ENCODE results near the gene NCOA6.

The NCOA6 gene

GRCh38 chr20:34772437-34772836 is 53.0 kb downstream of the NCOA6 start:
- H3K18ac ChIP-seq (ENCODE audit: low read length): no peak overlapping the region
- H3K4me3 ChIP-seq (ENCODE audit: low read length in 2 of 2): no peak overlapping the region
- H4K8ac ChIP-seq (ENCODE audit: low read depth, low read length): no peak overlapping the region
- no peaks in the 10 kb centered on the region for H3K9me3 ChIP-seq (replicated peaks in 1 of 2; ENCODE audit: control insufficient read depth in 2 of 2, insufficient read depth in 1 of 2, low read depth in 1 of 2, low read length in 2 of 2)
- H2BK15ac ChIP-seq (ENCODE audit: low read length): no peak overlapping the region
- no peak overlapping the region for H2BK120ac ChIP-seq (ENCODE audit: low read depth, low read length)
- H3K23ac ChIP-seq (ENCODE audit: low read depth, low read length, poor library complexity): no peak overlapping the region
- WGBS, 2 donors (ENCODE audit: extremely low coverage in 2 of 2, insufficient read length in 2 of 2, insufficient replicate concordance in 1 of 2): no CpG with 5 or more reads among the region's 3 CpGs
- H3K4me2 ChIP-seq (ENCODE audit: insufficient read depth, low read length, poor library complexity, severe bottlenecking): no peak overlapping the region
- H2AK5ac ChIP-seq (ENCODE audit: low read depth, low read length): no peak overlapping the region
- peaks cover 0 to 2% (median 0%) of the 10 kb centered on the region in 3 experiments for H3K27me3 ChIP-seq (ENCODE audit: control insufficient read depth in 3 of 3, insufficient read depth in 3 of 3, low read depth in 1 of 3, low read length in 3 of 3)
- H2BK5ac ChIP-seq (ENCODE audit: low read length): no peak overlapping the region
- no peak overlapping the region for H2AFZ ChIP-seq (ENCODE audit: low read length)
- H3K9ac ChIP-seq (ENCODE audit: low read depth, low read length, poor library complexity): no peak overlapping the region
- H3K4me1 ChIP-seq (ENCODE audit: control insufficient read depth in 2 of 2, insufficient read depth in 1 of 2, low read depth in 1 of 2, low read length in 2 of 2): no peaks in the 10 kb centered on the region
- peaks cover 17 to 79% of the 10 kb centered on the region in 2 donors for H3K36me3 ChIP-seq (replicated peaks in 1 of 2; ENCODE audit: control insufficient read depth in 2 of 2, insufficient read depth in 2 of 2, low read length in 2 of 2)
- H3K14ac ChIP-seq (ENCODE audit: low read length): no peak overlapping the region
- no peak overlapping the region for H3K4ac ChIP-seq (ENCODE audit: low read length)
- H2BK12ac ChIP-seq (ENCODE audit: low read length): no peak overlapping the region
- no peak for DNase-seq (ENCODE audit: low spot score)
- H3K27ac ChIP-seq (replicated peaks; ENCODE audit: low read length): no peak overlapping the region
- H4K91ac ChIP-seq (ENCODE audit: low read depth, low read length, poor library complexity): no peak overlapping the region
- H3K79me1 ChIP-seq (ENCODE audit: low read depth, low read length): no peaks in the 10 kb centered on the region

DNA sequence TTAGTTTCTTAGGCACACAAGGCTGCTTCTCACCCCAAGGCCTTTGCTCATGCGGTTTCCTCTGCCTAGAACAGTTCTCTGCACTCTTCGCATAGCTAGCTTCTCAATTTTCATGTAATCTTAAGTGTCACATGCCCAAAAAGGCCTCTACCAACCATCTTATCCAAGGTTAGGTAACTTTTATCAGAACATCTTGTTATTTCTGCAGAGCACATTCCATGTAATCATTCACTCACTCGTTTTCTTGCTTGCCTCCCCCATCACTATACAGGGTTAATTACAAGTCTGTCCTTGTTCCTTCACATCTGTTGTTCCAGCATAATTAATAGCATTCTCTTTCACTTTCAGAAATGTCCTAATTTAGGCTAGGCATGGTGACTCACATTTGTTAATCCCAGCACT is 53.8 kb downstream of the NCOA6 start:
- Histone ChIP-seq H3K79me1 (ENCODE audit: low read depth, low read length) (no peaks in the 10 kb centered on the region), H3K4me3 (ENCODE audit: low read length in 2 of 2) (no peak overlapping the region), H3K4ac (ENCODE audit: low read length) (no peak overlapping the region), H3K23ac (ENCODE audit: low read depth, low read length, poor library complexity) (no peak overlapping the region), H2BK12ac (ENCODE audit: low read length) (no peak overlapping the region), H4K91ac (ENCODE audit: low read depth, low read length, poor library complexity) (no peak overlapping the region), H3K4me1 (ENCODE audit: control insufficient read depth in 2 of 2, insufficient read depth in 1 of 2, low read depth in 1 of 2, low read length in 2 of 2) (no peaks in the 10 kb centered on the region), H3K9ac (ENCODE audit: low read depth, low read length, poor library complexity) (no peak overlapping the region), H2AFZ (ENCODE audit: low read length) (no peak overlapping the region), H3K36me3 (replicated peaks in 1 of 2; ENCODE audit: control insufficient read depth in 2 of 2, insufficient read depth in 2 of 2, low read length in 2 of 2) (peaks cover 20 to 87% of the 10 kb centered on the region in 2 donors), H3K9me3 (replicated peaks in 1 of 2; ENCODE audit: control insufficient read depth in 2 of 2, insufficient read depth in 1 of 2, low read depth in 1 of 2, low read length in 2 of 2) (no peaks in the 10 kb centered on the region), H3K18ac (ENCODE audit: low read length) (no peak overlapping the region), H2BK5ac (ENCODE audit: low read length) (no peak overlapping the region), H2BK15ac (ENCODE audit: low read length) (no peak overlapping the region), H3K27me3 (ENCODE audit: control insufficient read depth in 3 of 3, insufficient read depth in 3 of 3, low read depth in 1 of 3, low read length in 3 of 3) (peaks cover 0 to 2% (median 0%) of the 10 kb centered on the region in 3 experiments), H2AK5ac (ENCODE audit: low read depth, low read length) (no peak overlapping the region), H3K14ac (ENCODE audit: low read length) (no peak overlapping the region), H4K8ac (ENCODE audit: low read depth, low read length) (no peak overlapping the region), H2BK120ac (ENCODE audit: low read depth, low read length) (no peak overlapping the region), H3K4me2 (ENCODE audit: insufficient read depth, low read length, poor library complexity, severe bottlenecking) (no peak overlapping the region), H3K27ac (replicated peaks; ENCODE audit: low read length) (no peak overlapping the region)
- WGBS, 2 donors (ENCODE audit: extremely low coverage in 2 of 2, insufficient read length in 2 of 2, insufficient replicate concordance in 1 of 2): no CpG with 5 or more reads among the region's 3 CpGs
- no peak for DNase-seq (ENCODE audit: low spot score)

GRCh38 chr20:34768096-34768495 is 57.4 kb downstream of the NCOA6 start:
- H3K18ac ChIP-seq (ENCODE audit: low read length): no peak overlapping the region
- no peaks in the 10 kb centered on the region for H3K4me1 ChIP-seq (ENCODE audit: control insufficient read depth in 2 of 2, insufficient read depth in 1 of 2, low read depth in 1 of 2, low read length in 2 of 2)
- H2BK120ac ChIP-seq (ENCODE audit: low read depth, low read length): no peak overlapping the region
- H3K14ac ChIP-seq (ENCODE audit: low read length): no peak overlapping the region
- H2BK15ac ChIP-seq (ENCODE audit: low read length): no peak overlapping the region
- H3K4ac ChIP-seq (ENCODE audit: low read length): no peak overlapping the region
- no peaks in the 10 kb centered on the region for H3K79me1 ChIP-seq (ENCODE audit: low read depth, low read length)
- peaks cover 0 to 2% (median 0%) of the 10 kb centered on the region in 3 experiments for H3K27me3 ChIP-seq (ENCODE audit: control insufficient read depth in 3 of 3, insufficient read depth in 3 of 3, low read depth in 1 of 3, low read length in 3 of 3)
- no peak overlapping the region for H2AK5ac ChIP-seq (ENCODE audit: low read depth, low read length)
- H4K8ac ChIP-seq (ENCODE audit: low read depth, low read length): no peak overlapping the region
- H3K9me3 ChIP-seq (replicated peaks in 1 of 2; ENCODE audit: control insufficient read depth in 2 of 2, insufficient read depth in 1 of 2, low read depth in 1 of 2, low read length in 2 of 2): no peaks in the 10 kb centered on the region
- H2AFZ ChIP-seq (ENCODE audit: low read length): no peak overlapping the region
- no peak overlapping the region for H3K4me2 ChIP-seq (ENCODE audit: insufficient read depth, low read length, poor library complexity, severe bottlenecking)
- no peak overlapping the region for H4K91ac ChIP-seq (ENCODE audit: low read depth, low read length, poor library complexity)
- H2BK12ac ChIP-seq (ENCODE audit: low read length): no peak overlapping the region
- DNase-seq (ENCODE audit: low spot score): no peak
- H3K4me3 ChIP-seq (ENCODE audit: low read length in 2 of 2): no peak overlapping the region
- H3K36me3 ChIP-seq (replicated peaks in 1 of 2; ENCODE audit: control insufficient read depth in 2 of 2, insufficient read depth in 2 of 2, low read length in 2 of 2): peaks cover 28 to 87% of the 10 kb centered on the region in 2 donors
- no peak overlapping the region for H2BK5ac ChIP-seq (ENCODE audit: low read length)
- no peak overlapping the region for H3K27ac ChIP-seq (replicated peaks; ENCODE audit: low read length)
- H3K23ac ChIP-seq (ENCODE audit: low read depth, low read length, poor library complexity): no peak overlapping the region
- WGBS, 2 donors (ENCODE audit: extremely low coverage in 2 of 2, insufficient read length in 2 of 2, insufficient replicate concordance in 1 of 2): no CpG with 5 or more reads among the region's 3 CpGs
- no peak overlapping the region for H3K9ac ChIP-seq (ENCODE audit: low read depth, low read length, poor library complexity)

GRCh38 chr20:34762031-34762555 is 63.4 kb downstream of the NCOA6 start:
- no peak overlapping the region for H2BK15ac ChIP-seq (ENCODE audit: low read length)
- H2BK120ac ChIP-seq (ENCODE audit: low read depth, low read length): no peak overlapping the region
- H3K23ac ChIP-seq (ENCODE audit: low read depth, low read length, poor library complexity): no peak overlapping the region
- no peak overlapping the region for H3K27ac ChIP-seq (replicated peaks; ENCODE audit: low read length)
- H3K79me1 ChIP-seq (ENCODE audit: low read depth, low read length): no peaks in the 10 kb centered on the region
- peaks cover 26 to 98% of the 10 kb centered on the region in 2 donors for H3K36me3 ChIP-seq (replicated peaks in 1 of 2; ENCODE audit: control insufficient read depth in 2 of 2, insufficient read depth in 2 of 2, low read length in 2 of 2)
- no peak overlapping the region for H4K8ac ChIP-seq (ENCODE audit: low read depth, low read length)
- H3K9me3 ChIP-seq (replicated peaks in 1 of 2; ENCODE audit: control insufficient read depth in 2 of 2, insufficient read depth in 1 of 2, low read depth in 1 of 2, low read length in 2 of 2): no peaks in the 10 kb centered on the region
- H2BK5ac ChIP-seq (ENCODE audit: low read length): no peak overlapping the region
- no peak overlapping the region for H4K91ac ChIP-seq (ENCODE audit: low read depth, low read length, poor library complexity)
- no peak overlapping the region for H3K4me2 ChIP-seq (ENCODE audit: insufficient read depth, low read length, poor library complexity, severe bottlenecking)
- H2AK5ac ChIP-seq (ENCODE audit: low read depth, low read length): no peak overlapping the region
- no peak overlapping the region for H2AFZ ChIP-seq (ENCODE audit: low read length)
- no CpG with 5 or more reads among the region's 1 CpG for WGBS, 2 donors (ENCODE audit: extremely low coverage in 2 of 2, insufficient read length in 2 of 2, insufficient replicate concordance in 1 of 2)
- H3K27me3 ChIP-seq (ENCODE audit: control insufficient read depth in 3 of 3, insufficient read depth in 3 of 3, low read depth in 1 of 3, low read length in 3 of 3): no peaks in the 10 kb centered on the region
- H3K14ac ChIP-seq (ENCODE audit: low read length): no peak overlapping the region
- H2BK12ac ChIP-seq (ENCODE audit: low read length): no peak overlapping the region
- no peak overlapping the region for H3K18ac ChIP-seq (ENCODE audit: low read length)
- DNase-seq (ENCODE audit: low spot score): no peak
- no peak overlapping the region for H3K4ac ChIP-seq (ENCODE audit: low read length)
- no peak overlapping the region for H3K4me3 ChIP-seq (ENCODE audit: low read length in 2 of 2)
- H3K9ac ChIP-seq (ENCODE audit: low read depth, low read length, poor library complexity): no peak overlapping the region
- H3K4me1 ChIP-seq (ENCODE audit: control insufficient read depth in 2 of 2, insufficient read depth in 1 of 2, low read depth in 1 of 2, low read length in 2 of 2): no peaks in the 10 kb centered on the region
